ENCODE results near the gene CAMK1D.

Gene CAMK1D

GRCh38 chr10:12828736-12829135 is 479.4 kb downstream of the CAMK1D start:
- DNase-seq (ENCODE audit: low spot score) = no peak

- no peak for DNase-seq (ENCODE audit: low spot score)
These were observed 480.6 kb downstream of the CAMK1D start for GRCh38 chr10:12829831-12830390.

- DNase-seq (ENCODE audit: low spot score) = no peak
These were observed 482.7 kb downstream of the CAMK1D start for GRCh38 chr10:12832096-12832495.

- DNase-seq (ENCODE audit: low spot score) = no peak
These were observed 484.1 kb downstream of the CAMK1D start for GRCh38 chr10:12833451-12833850.

- no peak for DNase-seq (ENCODE audit: low spot score)
These were observed 484.8 kb downstream of the CAMK1D start for GRCh38 chr10:12834116-12834665.

- no peak for DNase-seq (ENCODE audit: low spot score)
These were observed 485.4 kb downstream of the CAMK1D start for GRCh38 chr10:12834721-12835120.

- DNase-seq (ENCODE audit: low spot score) = no peak
These were observed 486.4 kb downstream of the CAMK1D start for GRCh38 chr10:12835709-12836108.

- no peak for DNase-seq (ENCODE audit: low spot score)
These were observed 489.0 kb downstream of the CAMK1D start for GRCh38 chr10:12838366-12838765.

GRCh38 chr10:12838995-12839927 is 489.9 kb downstream of the CAMK1D start:
- DNase-seq (ENCODE audit: low spot score) = no peak

- no peak for DNase-seq (ENCODE audit: low spot score)
These were observed 490.7 kb downstream of the CAMK1D start for GRCh38 chr10:12839941-12840611.

GRCh38 chr10:12841426-12841825 is 492.1 kb downstream of the CAMK1D start:
- no peak for DNase-seq (ENCODE audit: low spot score)

GRCh38 chr10:12841826-12842225 is 492.5 kb downstream of the CAMK1D start:
- DNase-seq (ENCODE audit: low spot score) = no peak

- no peak for DNase-seq (ENCODE audit: low spot score)
These were observed 493.0 kb downstream of the CAMK1D start for GRCh38 chr10:12842310-12842709.

- no peak for DNase-seq (ENCODE audit: low spot score)
These were observed 494.1 kb downstream of the CAMK1D start for GRCh38 chr10:12843296-12843945.

GRCh38 chr10:12844811-12845483 is 495.6 kb downstream of the CAMK1D start:
- no peak for DNase-seq (ENCODE audit: low spot score)

GRCh38 chr10:12846718-12847117 is 497.4 kb downstream of the CAMK1D start:
- no peak for DNase-seq (ENCODE audit: low spot score)

- DNase-seq (ENCODE audit: low spot score) = no peak
These were observed 498.1 kb downstream of the CAMK1D start for GRCh38 chr10:12847361-12847975.

GRCh38 chr10:12848439-12849173 is 499.3 kb downstream of the CAMK1D start:
- no peak for DNase-seq (ENCODE audit: low spot score)

GRCh38 chr10:12849319-12850181 is 500.2 kb downstream of the CAMK1D start:
- no peak for DNase-seq (ENCODE audit: low spot score)
